Heart left ventricle (tissue), 16 donors: ENCODE data around the gene ECHDC3. TPM values are rescaled to one million over a fixed set of nuclear protein-coding genes. Genes with fewer than 3 reads are reported as not detected.

Experiments used
- ATAC-seq, 4 donors: fragments of 200-7000 bp; cut with Tn5 transposase; one replicate each; pipeline ENCODE4 v1.9.1; 2020 to 2022; ENCODE audit warnings: moderate library complexity in 4 of 4, mild to moderate bottlenecking in 3 of 4, moderate number of reproducible peaks in 1 of 4
- DNase-seq, 5 donors: peaks; one replicate each; pipeline ENCODE4 v3.0.0-alpha.2; 2020
- H3K27ac ChIP-seq, 12 donors: fragments of 200-600 bp; sonication (generic) in 4 of 12; one replicate each; pipeline versions ENCODE4 v1.5.0 to v1.8.0; 2016 to 2022; ENCODE audit warnings: mild to moderate bottlenecking in 2 of 12
- H3K27me3 ChIP-seq, 9 donors: fragments of 200-600 bp; sonication (generic) in 2 of 9; one replicate each; pipeline versions ENCODE4 v1.5.1 to v1.8.0; 2016 to 2022; ENCODE audit warnings: mild to moderate bottlenecking in 3 of 9
- H3K36me3 ChIP-seq, 9 donors: fragments of 200-600 bp; sonication (generic) in 2 of 9; one replicate each; pipeline versions ENCODE4 v1.5.0 to v1.8.0; 2018 to 2022; ENCODE audit warnings: mild to moderate bottlenecking in 2 of 9
- H3K4me1 ChIP-seq, 12 donors: fragments of 200-600 bp; sonication (generic) in 4 of 12; one replicate each; pipeline versions ENCODE4 v1.5.0 to v1.8.0; 2016 to 2022; ENCODE audit warnings: mild to moderate bottlenecking in 3 of 12
- H3K4me3 ChIP-seq, 12 donors: fragments of 200-600 bp; sonication (generic) in 4 of 12; one replicate each; pipeline versions ENCODE4 v1.5.0 to v1.8.0; 2017 to 2022; ENCODE audit warnings: mild to moderate bottlenecking in 9 of 12, moderate library complexity in 4 of 12
- H3K9me3 ChIP-seq, 12 donors: fragments of 200-600 bp; sonication (generic) in 4 of 12; one replicate each; pipeline versions ENCODE4 v1.5.0 to v1.8.0; 2016 to 2022; ENCODE audit warnings: mild to moderate bottlenecking in 1 of 12
- CTCF ChIP-seq, 12 donors: fragments of 200-600 bp; sonication (generic) in 4 of 12; IDR thresholded peaks; one replicate each; pipeline versions ENCODE4 v1.5.0 to v1.8.0; 2018 to 2022; ENCODE audit warnings: antibody characterized with exemption in 12 of 12, mild to moderate bottlenecking in 5 of 12
- POLR2A ChIP-seq, 2 donors: fragments of 450-650 bp; IDR thresholded peaks; one replicate each; pipeline ENCODE4 v1.6.1; 2017; ENCODE audit warnings: antibody characterized with exemption in 2 of 2, mild to moderate bottlenecking in 2 of 2, moderate library complexity in 2 of 2
- WGBS, 4 donors: extraction: QIAGEN DNeasy Blood & Tissue Kit in 2 of 4; methylation state at CpG; one replicate each; pipeline versions ENCODE4 v1.1.5 to v1.1.7; 2013 to 2018; 5-methylcytosine and 5-hydroxymethylcytosine counted together
- intact Hi-C, 10 donors: fragments of 100-400 bp; cut with DNase I; formaldehyde crosslinking; loops; one replicate each; pipeline versions ENCODE4 v1.11.1 to v1.14.2; 2022
- polyA plus RNA-seq, 2 donors: library from polyadenylated mRNA; stranded (reverse); fragments of 200-250 nt; gene quantifications; one replicate each; pipeline ENCODE4 v1.2.3, GENCODE V29; 2013
- total RNA-seq, 9 donors: library from RNA; depleted of rRNA in 2 of 9; stranded (reverse); fragments of >200 nt in 2 of 9; fragmentation: NEBNext Ultra II Directional in 3 of 9; extraction: Animal tissue kit (Norgen Biotek cat#: 25700) in 3 of 9; gene quantifications; one replicate each; pipeline versions ENCODE4 v1.1.0 to v1.2.4, GENCODE V29; 2016 to 2023
- donor health status: ischemic (EF 13 %, LVEDD 7.1; RV severe dilation, severe dysfunction).
- donor health status: healthy with polysubstance abuse.
- donor health status: DM: no; HTN: yes; CAD: no.
- donor health status: DM: no; HTN: no; CAD: no.
- donor health status: ischemic (EF 25% LVEDD 6.9; RV normal size, moderate dysfunction).
- donor health status: ischemic (EF 25% LVEDD 5.7; RV mildly dilated, moderate dysfunction).
- donor health status: healthy.
- donor health status: DM: yes; HTN: yes; CAD: no.
- donor health status: ischemic (EF 35%, LVEDD 5.7; RV mildly dilated, moderate dysfunction).
- donor health status: nonischemic (EF 11% LVEDD 7.7; RV severe dilation, severe dysfunction).
- donor health status: DM: yes; HTN: yes; CAD: no.
- donor health status: PGD.
- donor health status: ischemic (EF 29% LVEDD 5.4; RV normal size, mild dysfunction).
- donor health status: nonischemic (EF 23%, LVEDD 6.1; RV moderate dilation, normal function).

ECHDC3 gene
- total and polyA plus RNA-seq, 11 donors: 30.2 to 554 (median 66.1) TPM

DNA sequence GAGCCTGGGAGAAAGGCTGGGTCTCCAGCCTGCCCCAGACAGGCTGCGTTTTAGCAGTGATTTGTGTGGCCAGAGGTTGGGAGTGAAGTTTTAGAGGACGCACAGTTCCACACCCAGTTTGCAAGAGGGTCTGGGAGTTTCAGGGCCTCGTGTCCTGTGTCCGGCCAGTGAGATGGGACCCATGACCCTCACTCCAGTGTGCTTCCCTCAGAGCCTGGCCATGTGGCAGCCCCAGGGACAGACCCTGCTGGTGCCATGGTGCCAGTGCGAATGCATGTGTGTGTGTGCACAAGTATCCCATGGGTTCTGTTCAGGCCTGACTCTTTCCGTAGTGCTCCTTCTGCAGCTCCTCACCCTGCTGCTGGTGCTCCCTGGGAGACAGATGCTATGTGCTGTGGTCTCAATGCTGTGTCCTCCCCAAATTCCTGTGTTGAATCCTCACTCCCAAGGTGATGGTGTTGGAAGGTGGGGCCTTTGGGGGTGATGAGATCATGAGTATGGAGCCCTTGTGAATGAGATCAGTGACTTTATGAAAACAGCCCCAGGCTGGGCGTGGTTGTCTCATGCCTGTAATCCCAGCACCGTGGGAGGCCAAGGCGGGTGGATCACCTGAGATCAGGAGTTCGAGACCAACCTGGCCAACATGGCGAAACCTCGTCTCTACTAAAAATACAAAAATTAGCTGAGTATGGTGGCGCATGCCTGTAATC, 16.5 kb downstream of the ECHDC3 start:
- H3K27ac ChIP-seq: peak overlapping the region in 8 of 12 donors; percentile 20 to 85 (median 74)

GRCh38 chr10:11759347-11759746, 17.2 kb downstream of the ECHDC3 start:
- H3K27me3 ChIP-seq: no peaks in the 10 kb centered on the region
- WGBS, 4 donors: 63 to 84% (median 75%) methylated on average over 8 of the region's 8 CpGs
- H3K4me3 ChIP-seq: no peak overlapping the region
- intact Hi-C loops: loop anchor here in 6 of 10 donors (2.0 to 10.0 kb wide), 4 partner anchors 242 to 335 kb away; no protein-coding TSS in a partner anchor
- H3K36me3 ChIP-seq: peaks cover 0 to 38% (median 12%) of the 10 kb centered on the region in 9 donors
- DNase-seq: no peak
- no peak for ATAC-seq
- TF ChIP-seq CTCF (IDR thresholded peaks at IDR 0.05): no peak
- no peak for TF ChIP-seq POLR2A (IDR thresholded peaks at IDR 0.05)
- H3K27ac ChIP-seq: no peak overlapping the region
- peaks cover 0 to 62% (median 33%) of the 10 kb centered on the region in 12 donors for H3K4me1 ChIP-seq
- no peaks in the 10 kb centered on the region for H3K9me3 ChIP-seq

More for the DNA sequence above, 16.5 kb downstream of the ECHDC3 start:
- intact Hi-C loops: loop anchor here in 7 of 10 donors (1.0 to 10.0 kb wide), 7 partner anchors 33 to 334 kb away; no protein-coding TSS in a partner anchor
- no peak for DNase-seq
- no peaks in the 10 kb centered on the region for H3K27me3 ChIP-seq
- no peak overlapping the region for H3K4me3 ChIP-seq
- H3K4me1 ChIP-seq: peaks cover 0 to 64% (median 33%) of the 10 kb centered on the region in 12 donors
- no peaks in the 10 kb centered on the region for H3K9me3 ChIP-seq
- ATAC-seq: no peak
- peaks cover 0 to 38% (median 7%) of the 10 kb centered on the region in 9 donors for H3K36me3 ChIP-seq
- TF ChIP-seq CTCF (IDR thresholded peaks at IDR 0.05) (no peak), POLR2A (IDR thresholded peaks at IDR 0.05) (no peak)
- WGBS, 4 donors: 88 to 89% (median 88%) methylated on average over 12 to 13 of the region's 13 CpGs

- Histone ChIP-seq H3K27ac (peak overlapping the region in 5 of 12 donors; percentile 17 to 57 (median 42)), H3K27me3 (no peaks in the 10 kb centered on the region), H3K4me1 (peaks cover 0 to 56% (median 33%) of the 10 kb centered on the region in 12 donors), H3K36me3 (peaks cover 0 to 41% (median 9%) of the 10 kb centered on the region in 9 donors), H3K4me3 (no peak overlapping the region), H3K9me3 (no peaks in the 10 kb centered on the region)
- TF ChIP-seq CTCF (IDR thresholded peaks at IDR 0.05) (no peak), POLR2A (IDR thresholded peaks at IDR 0.05) (no peak)
- intact Hi-C loops: no loop called here
- ATAC-seq (no peak), DNase-seq (no peak)
- 81 to 83% (median 81%) methylated on average over 8 of the region's 8 CpGs for WGBS, 4 donors
Observed at GRCh38 chr10:11760151-11760550, 18.0 kb downstream of the ECHDC3 start.

GRCh38 chr10:11760861-11761260, 18.7 kb downstream of the ECHDC3 start:
- ATAC-seq (peak; percentile 17 to 55 (median 42)), DNase-seq (peak in 2 of 5 donors; percentile 48 to 52)
- no peaks in the 10 kb centered on the region for H3K27me3 ChIP-seq
- no peak overlapping the region for H3K4me3 ChIP-seq
- H3K36me3 ChIP-seq: peaks cover 0 to 37% (median 9%) of the 10 kb centered on the region in 9 donors
- H3K9me3 ChIP-seq: no peaks in the 10 kb centered on the region
- TF ChIP-seq POLR2A (IDR thresholded peaks at IDR 0.05): no peak
- no peak for TF ChIP-seq CTCF (IDR thresholded peaks at IDR 0.05)
- peaks cover 0 to 49% (median 32%) of the 10 kb centered on the region in 12 donors for H3K4me1 ChIP-seq
- intact Hi-C loops: no loop called here
- H3K27ac ChIP-seq: peak overlapping the region in 7 of 12 donors; percentile 17 to 57 (median 39)
- WGBS, 4 donors: 40 to 67% (median 43%) methylated on average over 7 of the region's 7 CpGs
